Measurements from ENCODE around the gene FLCN.

GRCh38 chr17:17279316-17279715 lies 42.3 kb upstream of the FLCN start:
- TF ChIP-seq MXI1 (conservative IDR thresholded peaks at IDR 0.05; ENCODE audit: poor library complexity, severe bottlenecking) (no peak), CTCF (IDR thresholded peaks at IDR 0.05; ENCODE audit: poor library complexity, severe bottlenecking) (no peak), RAD21 (conservative IDR thresholded peaks at IDR 0.05) (no peak), POLR2AphosphoS5 (IDR thresholded peaks at IDR 0.05) (no peak)

Measured in neural cell (in vitro differentiated cells).